ENCODE results near the gene ZNF524.

- TF ChIP-seq CTCF (conservative IDR thresholded peaks at IDR 0.05; ENCODE audit: low read length): no peak
- TF ChIP-seq EZH2phosphoT487 (IDR thresholded peaks at IDR 0.05; ENCODE audit: borderline replicate concordance, low read depth, low read length): no peak
These were observed 33.8 kb downstream of the ZNF524 start for GRCh38 chr19:55633861-55634260.

All from OCI-LY7 (cell line).